SK-N-SH (cell line): Measurements from ENCODE around the gene RB1. TPM values are rescaled to one million over a fixed set of nuclear protein-coding genes. Genes with fewer than 3 reads are reported as not detected.

Experiments used
- CTCF ChIA-PET: fragments of 300-600, 350-600 bp; formaldehyde crosslinking; extraction: SDS; loops from one replicate; lab custom pipeline; 2021; lab: Yijun Ruan, JAX
- POLR2A ChIA-PET: fragments of 350-600 bp; sonication (Branson Sonifier 250); formaldehyde crosslinking; extraction: SDS; loops from one replicate; lab custom pipeline; 2020; ENCODE audit warnings: antibody characterized with exemption, inconsistent platforms; lab: Yijun Ruan, JAX
- DNase-seq: peaks from one replicate; pipeline ENCODE4 v3.0.0; 2012
- H2AFZ ChIP-seq: fragments of 200-600 bp; sonication (generic); 2 replicates; pipeline ENCODE4 v1.8.1; 2016; ENCODE audit warnings: antibody characterized with exemption, mild to moderate bottlenecking, low read depth
- H3F3A ChIP-seq: fragments of 200-600 bp; sonication (generic); replicated peaks from 2 replicates; pipeline ENCODE3; 2016; ENCODE audit warnings: antibody characterized with exemption, mild to moderate bottlenecking; ENCODE audit not compliant: insufficient read depth
- H3K27ac ChIP-seq, 2 experiments: fragments of 200-500 bp in 1 of 2; fragments of 200-600 bp in 1 of 2; sonication (Bioruptor generic) in 1 of 2; sonication (generic), shearing (Covaris generic) in 1 of 2; 2 replicates each; pipeline versions ENCODE4 v1.5.1 to v1.6.1; 2014 to 2016; ENCODE audit warnings: low read depth in 2 of 2, inconsistent platforms in 1 of 2, low read length in 1 of 2, mild to moderate bottlenecking in 1 of 2, mixed read lengths in 1 of 2
- H3K27me3 ChIP-seq: fragments of 200-600 bp; sonication (generic), shearing (Covaris generic); 2 replicates; pipeline ENCODE4 v1.6.1; 2016; ENCODE audit warnings: mixed run types; ENCODE audit not compliant: insufficient read depth
- H3K36me3 ChIP-seq, 2 experiments: fragments of 200-500 bp in 1 of 2; fragments of 200-600 bp in 1 of 2; sonication (Bioruptor generic) in 1 of 2; sonication (generic) in 1 of 2; replicated peaks in 1 of 2; 2 replicates each; pipeline versions ENCODE3 to v1.5.1; 2014 to 2016; ENCODE audit warnings: low read length in 1 of 2, mild to moderate bottlenecking in 1 of 2; ENCODE audit not compliant: insufficient read depth in 2 of 2, control insufficient read depth in 1 of 2
- H3K4me1 ChIP-seq, 2 experiments: fragments of 200-500 bp in 1 of 2; fragments of 200-600 bp in 1 of 2; sonication (Bioruptor generic) in 1 of 2; sonication (generic), shearing (Covaris generic) in 1 of 2; 2 replicates each; pipeline versions ENCODE4 v1.5.1 to v1.6.1; 2014 to 2016; ENCODE audit warnings: low read depth in 1 of 2, low read length in 1 of 2, mixed run types in 1 of 2; ENCODE audit not compliant: insufficient read depth in 2 of 2, control insufficient read depth in 1 of 2
- H3K4me2 ChIP-seq: fragments of 200-600 bp; sonication (generic), shearing (Covaris generic); 2 replicates; pipeline ENCODE4 v1.6.1; 2017; ENCODE audit warnings: mixed run types
- H3K4me3 ChIP-seq, 2 experiments: fragments of 200-500 bp in 1 of 2; fragments of 200-600 bp in 1 of 2; sonication (Bioruptor generic) in 1 of 2; sonication (generic), shearing (Covaris generic) in 1 of 2; 2 replicates each; pipeline versions ENCODE4 v1.5.1 to v1.8.1; 2014 to 2016; ENCODE audit warnings: low read depth in 2 of 2, inconsistent platforms in 1 of 2, low read length in 1 of 2, mild to moderate bottlenecking in 1 of 2, mixed read lengths in 1 of 2, moderate library complexity in 1 of 2
- H3K79me2 ChIP-seq: fragments of 200-600 bp; sonication (generic); 2 replicates; pipeline ENCODE4 v1.8.1; 2017; ENCODE audit warnings: mild to moderate bottlenecking; ENCODE audit not compliant: insufficient read depth
- H3K9ac ChIP-seq: fragments of 200-600 bp; sonication (generic); 2 replicates; pipeline ENCODE4 v1.6.1; 2017; ENCODE audit warnings: mixed run types
- H3K9me2 ChIP-seq: fragments of 200-600 bp; sonication (generic); 2 replicates; pipeline ENCODE4 v1.6.1; 2017; ENCODE audit warnings: mixed run types
- H3K9me3 ChIP-seq: fragments of 200-600 bp; sonication (generic); 2 replicates; pipeline ENCODE4 v1.6.1; 2017; ENCODE audit warnings: mixed run types, mild to moderate bottlenecking, moderate library complexity
- H4K20me1 ChIP-seq: fragments of 200-600 bp; sonication (generic); 2 replicates; pipeline ENCODE4 v1.6.1; 2017; ENCODE audit warnings: mild to moderate bottlenecking, mixed run types; ENCODE audit not compliant: insufficient read depth
- CHD2 ChIP-seq: fragments of 150-350 bp; IDR thresholded peaks from 2 replicates; pipeline ENCODE4 v1.6.1; 2018; ENCODE audit warnings: low read length; ENCODE audit not compliant: partially characterized antibody
- EP300 ChIP-seq, 2 experiments: IDR thresholded peaks; 2 replicates each; pipeline versions ENCODE4 v1.4.0 to v1.6.1; 2012; ENCODE audit warnings: borderline replicate concordance in 1 of 2, low read depth in 1 of 2, low read length in 1 of 2
- EZH2phosphoT487 ChIP-seq: fragments of 200-600 bp; sonication (generic); IDR thresholded peaks from 2 replicates; pipeline ENCODE4 v1.6.1; 2017; ENCODE audit warnings: low read depth, mixed run types, mild to moderate bottlenecking, antibody characterized with exemption, moderate library complexity, borderline replicate concordance
- FOXJ3 ChIP-seq: sonication (generic); formaldehyde crosslinking; IDR thresholded peaks from 2 replicates; pipeline ENCODE4 v1.5.1; 2020; ENCODE audit warnings: mild to moderate bottlenecking, missing genetic modification reagents
- FOXM1 ChIP-seq: IDR thresholded peaks from 2 replicates; pipeline ENCODE4 v1.4.0; 2012; ENCODE audit warnings: low read depth, mild to moderate bottlenecking
- GABPA ChIP-seq: IDR thresholded peaks from 2 replicates; pipeline ENCODE4 v1.4.0; 2012; ENCODE audit warnings: low read depth, mild to moderate bottlenecking
- MEF2A ChIP-seq: IDR thresholded peaks from 2 replicates; pipeline ENCODE4 v1.4.0; 2012; ENCODE audit warnings: low read depth, borderline replicate concordance
- MXI1 ChIP-seq: IDR thresholded peaks from 2 replicates; pipeline ENCODE4 v1.6.1; 2012; ENCODE audit warnings: mild to moderate bottlenecking, low read depth, low read length, improper control_type of control experiment
- NFIC ChIP-seq: IDR thresholded peaks from 2 replicates; pipeline ENCODE4 v1.4.0; 2012; ENCODE audit warnings: borderline replicate concordance
- NRF1 ChIP-seq: IDR thresholded peaks from 2 replicates; pipeline ENCODE4 v1.6.1; 2012; ENCODE audit warnings: low read depth, mild to moderate bottlenecking, low read length
- PBX3 ChIP-seq: IDR thresholded peaks from 2 replicates; pipeline ENCODE4; 2012
- RAD21 ChIP-seq: IDR thresholded peaks from 2 replicates; pipeline ENCODE4 v1.6.1; 2012; ENCODE audit warnings: mild to moderate bottlenecking, low read length
- RCOR1 ChIP-seq: fragments of 150-350 bp; IDR thresholded peaks from 2 replicates; pipeline ENCODE4 v1.6.1; 2017; ENCODE audit warnings: antibody characterized with exemption, low read length
- RFX5 ChIP-seq: IDR thresholded peaks from 2 replicates; pipeline ENCODE4 v1.6.1; 2012; ENCODE audit warnings: mild to moderate bottlenecking, improper control_type of control experiment, low read length
- SIN3A ChIP-seq: IDR thresholded peaks from 2 replicates; pipeline ENCODE4 v1.6.1; 2012; ENCODE audit warnings: low read depth, mild to moderate bottlenecking, low read length, moderate library complexity, borderline replicate concordance
- SMC3 ChIP-seq: IDR thresholded peaks from 2 replicates; pipeline ENCODE4 v1.6.1; 2012; ENCODE audit warnings: low read depth, low read length, improper control_type of control experiment
- TCF12 ChIP-seq: IDR thresholded peaks from 2 replicates; pipeline ENCODE4 v1.4.0; 2012
- USF1 ChIP-seq: IDR thresholded peaks from 2 replicates; pipeline ENCODE4 v1.4.0; 2012; ENCODE audit warnings: low read depth, borderline replicate concordance
- USF2 ChIP-seq: fragments of 150-350 bp; IDR thresholded peaks from 2 replicates; pipeline ENCODE4 v1.6.1; 2017; ENCODE audit warnings: antibody characterized with exemption, low read length, low read depth, borderline replicate concordance
- WGBS: methylation state at CpG from one replicate; pipeline ENCODE4 v1.1.6; 2017; ENCODE audit warnings: low lambda C conversion rate; 5-methylcytosine and 5-hydroxymethylcytosine counted together
- polyA plus RNA-seq, 3 experiments: library from polyadenylated mRNA; depleted of rRNA; stranded (reverse); fragments of >200 nt; gene quantifications; 2 replicates each; pipeline ENCODE4 v1.2.3, GENCODE V29; 2012

The RB1 gene
- polyA plus RNA-seq, 1 of the 3 experiments (the other 2 are of a cell fraction): 11.5 TPM

GRCh38 chr13:48492096-48492440, 188.5 kb downstream of the RB1 start:
- Histone ChIP-seq H3K4me2 (no peak overlapping the region), H3K4me1 (peaks cover 0 to 7% of the 10 kb centered on the region in 2 experiments; a peak in 2 of 4 replicates), H3K27me3 (no peaks in the 10 kb centered on the region), H3K9ac (no peak overlapping the region), H4K20me1 (no peaks in the 10 kb centered on the region), H3K79me2 (no peaks in the 10 kb centered on the region), H3K4me3 (no peak overlapping the region), H3F3A (peaks cover 5% of the 10 kb centered on the region), H3K27ac (no peak overlapping the region), H3K36me3 (peaks cover 0 to 5% of the 10 kb centered on the region in 2 experiments), H3K9me3 (no peaks in the 10 kb centered on the region; the same call in 1 of the 2 replicates), H3K9me2 (no peaks in the 10 kb centered on the region), H2AFZ (no peak overlapping the region)
- POLR2A ChIA-PET: no interaction called here
- CTCF ChIA-PET: interaction anchor here (1.3 kb wide), 1 partner anchor 88 kb away, joined by 3 read pairs; no protein-coding TSS in a partner anchor
- no peak for DNase-seq
- no peak for TF ChIP-seq USF2
- no peak for TF ChIP-seq CHD2
- TF ChIP-seq MEF2A: no peak
- no peak for TF ChIP-seq GABPA
- no peak for TF ChIP-seq RAD21
- no peak for TF ChIP-seq SIN3A
- no peak for TF ChIP-seq EP300 (IDR thresholded peaks at IDR 0.05; ENCODE audit: borderline replicate concordance in 1 of 2, low read depth in 1 of 2, low read length in 1 of 2)
- TF ChIP-seq RCOR1: no peak
- no peak for TF ChIP-seq FOXM1
- no peak for TF ChIP-seq PBX3
- TF ChIP-seq NFIC: no peak
- no peak for TF ChIP-seq SMC3
- TF ChIP-seq NRF1: no peak
- TF ChIP-seq EZH2phosphoT487: no peak
- TF ChIP-seq TCF12: no peak
- no peak for TF ChIP-seq USF1
- no peak for TF ChIP-seq MXI1
- no peak for TF ChIP-seq RFX5
- TF ChIP-seq FOXJ3 (CRISPR knock-in tag): no peak
- WGBS: 87% methylated on average over 1 of the region's 1 CpG
